Measurements from ENCODE around the gene RPS2.

DNA sequence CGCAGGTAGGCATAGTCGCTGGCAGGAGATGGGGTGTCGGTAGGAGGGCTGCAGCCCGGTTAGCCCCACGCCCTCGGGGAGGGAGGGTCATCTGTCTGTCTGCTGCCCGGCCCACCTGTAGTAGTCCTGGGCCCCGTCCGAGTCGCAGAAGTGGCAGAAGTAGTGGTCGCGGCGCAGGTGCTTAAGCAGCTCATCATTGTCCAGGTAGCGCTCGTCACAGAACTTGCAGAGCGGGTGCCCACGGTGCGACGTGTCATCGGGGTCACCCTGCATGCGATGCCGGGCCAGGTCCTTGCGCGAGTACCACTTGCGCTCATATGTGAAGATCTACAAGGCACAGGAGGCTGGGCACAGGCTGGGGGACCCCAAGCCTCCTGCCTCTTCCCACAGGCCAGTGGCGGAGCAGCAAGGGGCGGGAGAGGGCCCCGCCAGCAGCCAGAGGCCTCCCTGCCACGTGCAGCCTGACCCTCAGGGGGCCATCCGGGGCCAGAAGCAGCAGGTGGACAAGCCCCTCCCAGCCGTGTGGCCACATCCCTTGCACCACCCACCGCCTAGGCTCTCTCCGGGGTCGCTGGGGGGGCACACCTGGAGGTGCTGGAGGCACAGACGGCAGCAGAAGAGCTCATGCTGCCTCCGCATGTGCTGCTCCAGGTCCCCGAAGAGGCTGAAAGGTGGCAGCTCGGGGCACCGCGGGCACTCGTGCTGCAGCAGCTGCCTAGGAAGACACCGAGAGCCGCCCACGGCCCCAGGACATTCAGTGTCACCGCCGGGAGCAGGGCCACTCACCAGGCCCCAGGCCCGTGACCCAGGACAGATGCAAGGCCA lies 38.0 kb upstream of the RPS2 start:
- TF ChIP-seq BACH2 (CRISPR knock-in tag; IDR thresholded peaks at IDR 0.05; ENCODE audit: borderline replicate concordance): no peak
- TF ChIP-seq, protein P1, sequence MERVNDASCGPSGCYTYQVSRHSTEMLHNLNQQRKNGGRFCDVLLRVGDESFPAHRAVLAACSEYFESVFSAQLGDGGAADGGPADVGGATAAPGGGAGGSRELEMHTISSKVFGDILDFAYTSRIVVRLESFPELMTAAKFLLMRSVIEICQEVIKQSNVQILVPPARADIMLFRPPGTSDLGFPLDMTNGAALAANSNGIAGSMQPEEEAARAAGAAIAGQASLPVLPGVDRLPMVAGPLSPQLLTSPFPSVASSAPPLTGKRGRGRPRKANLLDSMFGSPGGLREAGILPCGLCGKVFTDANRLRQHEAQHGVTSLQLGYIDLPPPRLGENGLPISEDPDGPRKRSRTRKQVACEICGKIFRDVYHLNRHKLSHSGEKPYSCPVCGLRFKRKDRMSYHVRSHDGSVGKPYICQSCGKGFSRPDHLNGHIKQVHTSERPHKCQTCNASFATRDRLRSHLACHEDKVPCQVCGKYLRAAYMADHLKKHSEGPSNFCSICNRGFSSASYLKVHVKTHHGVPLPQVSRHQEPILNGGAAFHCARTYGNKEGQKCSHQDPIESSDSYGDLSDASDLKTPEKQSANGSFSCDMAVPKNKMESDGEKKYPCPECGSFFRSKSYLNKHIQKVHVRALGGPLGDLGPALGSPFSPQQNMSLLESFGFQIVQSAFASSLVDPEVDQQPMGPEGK (CRISPR knock-in tag; IDR thresholded peaks at IDR 0.05; ENCODE audit: borderline replicate concordance): no peak
- no peak for TF ChIP-seq ARNTL (CRISPR knock-in tag; IDR thresholded peaks at IDR 0.05; ENCODE audit: borderline replicate concordance, low read depth)
- TF ChIP-seq ZFP3 (CRISPR knock-in tag; IDR thresholded peaks at IDR 0.05): no peak
- TF ChIP-seq ZC3H10 (CRISPR knock-in tag; IDR thresholded peaks at IDR 0.05): no peak
- no peak for TF ChIP-seq RARB (CRISPR knock-in tag; IDR thresholded peaks at IDR 0.05)
- TF ChIP-seq ZNF70 (CRISPR knock-in tag; IDR thresholded peaks at IDR 0.05): no peak
- no peak for TF ChIP-seq OSR1 (CRISPR knock-in tag; IDR thresholded peaks at IDR 0.05)
- no peak for TF ChIP-seq ESRRG (CRISPR knock-in tag; IDR thresholded peaks at IDR 0.05)
- TF ChIP-seq, protein P2, sequence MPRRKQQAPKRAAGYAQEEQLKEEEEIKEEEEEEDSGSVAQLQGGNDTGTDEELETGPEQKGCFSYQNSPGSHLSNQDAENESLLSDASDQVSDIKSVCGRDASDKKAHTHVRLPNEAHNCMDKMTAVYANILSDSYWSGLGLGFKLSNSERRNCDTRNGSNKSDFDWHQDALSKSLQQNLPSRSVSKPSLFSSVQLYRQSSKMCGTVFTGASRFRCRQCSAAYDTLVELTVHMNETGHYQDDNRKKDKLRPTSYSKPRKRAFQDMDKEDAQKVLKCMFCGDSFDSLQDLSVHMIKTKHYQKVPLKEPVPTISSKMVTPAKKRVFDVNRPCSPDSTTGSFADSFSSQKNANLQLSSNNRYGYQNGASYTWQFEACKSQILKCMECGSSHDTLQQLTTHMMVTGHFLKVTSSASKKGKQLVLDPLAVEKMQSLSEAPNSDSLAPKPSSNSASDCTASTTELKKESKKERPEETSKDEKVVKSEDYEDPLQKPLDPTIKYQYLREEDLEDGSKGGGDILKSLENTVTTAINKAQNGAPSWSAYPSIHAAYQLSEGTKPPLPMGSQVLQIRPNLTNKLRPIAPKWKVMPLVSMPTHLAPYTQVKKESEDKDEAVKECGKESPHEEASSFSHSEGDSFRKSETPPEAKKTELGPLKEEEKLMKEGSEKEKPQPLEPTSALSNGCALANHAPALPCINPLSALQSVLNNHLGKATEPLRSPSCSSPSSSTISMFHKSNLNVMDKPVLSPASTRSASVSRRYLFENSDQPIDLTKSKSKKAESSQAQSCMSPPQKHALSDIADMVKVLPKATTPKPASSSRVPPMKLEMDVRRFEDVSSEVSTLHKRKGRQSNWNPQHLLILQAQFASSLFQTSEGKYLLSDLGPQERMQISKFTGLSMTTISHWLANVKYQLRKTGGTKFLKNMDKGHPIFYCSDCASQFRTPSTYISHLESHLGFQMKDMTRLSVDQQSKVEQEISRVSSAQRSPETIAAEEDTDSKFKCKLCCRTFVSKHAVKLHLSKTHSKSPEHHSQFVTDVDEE (CRISPR knock-in tag; IDR thresholded peaks at IDR 0.05): no peak

Data from SK-N-SH treated with all-trans-retinoic acid at 6 μM for 48 hours (cell line).